Right cardiac atrium (tissue), 5 donors: ENCODE data around the gene MCHR1. TPM values are rescaled to one million over a fixed set of nuclear protein-coding genes. Genes with fewer than 3 reads are reported as not detected.

Experiments used
- ATAC-seq, 2 donors: fragments of 200-7000 bp; cut with Tn5 transposase; one replicate each; pipeline versions ENCODE4 v1.8.0 to v1.9.1; 2020; ENCODE audit warnings: moderate library complexity in 2 of 2, mild to moderate bottlenecking in 1 of 2
- DNase-seq, 3 donors: peaks; one replicate each; pipeline ENCODE4 v3.0.0-alpha.2; 2020
- H3K27ac ChIP-seq: one replicate; pipeline ENCODE4 v1.5.1; 2013; ENCODE audit warnings: mild to moderate bottlenecking, low read length, control low read depth, moderate library complexity
- H3K27me3 ChIP-seq: one replicate; pipeline ENCODE4 v1.6.1; 2013; ENCODE audit not compliant: control insufficient read depth, insufficient read depth
- H3K4me1 ChIP-seq: one replicate; pipeline ENCODE4 v1.6.1; 2013; ENCODE audit warnings: low read length; ENCODE audit not compliant: control insufficient read depth, insufficient read depth
- H3K4me3 ChIP-seq: one replicate; pipeline ENCODE4 v1.5.1; 2013; ENCODE audit warnings: low read length, control low read depth
- H3K9me3 ChIP-seq: one replicate; pipeline ENCODE4 v1.6.1; 2013; ENCODE audit warnings: low read length; ENCODE audit not compliant: control insufficient read depth
- WGBS: extraction: QIAGEN DNeasy Blood & Tissue Kit; methylation state at CpG from one replicate; pipeline ENCODE4 v1.1.7; 2013; 5-methylcytosine and 5-hydroxymethylcytosine counted together
- intact Hi-C, 4 donors: fragments of 100-400 bp; cut with DNase I; formaldehyde crosslinking; loops; one replicate each; pipeline versions ENCODE4 v1.11.0 to v1.14.0; 2022 to 2023
- polyA plus RNA-seq: library from polyadenylated mRNA; stranded (reverse); fragments of 200-250 nt; gene quantifications from one replicate; pipeline ENCODE4 v1.2.3, GENCODE V29; 2013
- total RNA-seq, 4 donors: library from RNA; stranded (reverse); fragmentation: NEBNext Ultra II Directional; extraction: Animal tissue kit (Norgen Biotek cat#: 25700); gene quantifications; one replicate each; pipeline ENCODE4 v1.2.1, GENCODE V29; 2021
- donor health status: healthy with polysubstance abuse.
- donor health status: DM: no; HTN: yes; CAD: no.
- donor health status: DM: no; HTN: no; CAD: no.
- donor health status: DM: no; HTN: yes; CAD: no; lungs with severe emphysema.
- donor health status: DM: yes; HTN: yes; CAD: no.

Gene MCHR1
- total and polyA plus RNA-seq, 5 donors = 1.3 to 3.2 (median 2.0) TPM

GRCh38 chr22:40727964-40728615, 48.8 kb downstream of the MCHR1 start:
- 94% methylated on average over 14 of the region's 14 CpGs for WGBS
- Histone ChIP-seq H3K27me3 (no peaks in the 10 kb centered on the region), H3K4me1 (peaks cover 3% of the 10 kb centered on the region), H3K9me3 (no peaks in the 10 kb centered on the region), H3K27ac (no peak overlapping the region), H3K4me3 (no peak overlapping the region)
- intact Hi-C loops = no loop called here
- no peak for ATAC-seq
- peak in 1 of 3 donors; percentile 18 for DNase-seq

- intact Hi-C loops = no loop called here
- no peak for ATAC-seq
- Histone ChIP-seq H3K27me3 (no peaks in the 10 kb centered on the region), H3K9me3 (no peaks in the 10 kb centered on the region), H3K4me3 (no peak overlapping the region), H3K27ac (no peak overlapping the region), H3K4me1 (peaks cover 3% of the 10 kb centered on the region)
- peak in 1 of 3 donors; percentile 25 for DNase-seq
- 56% methylated on average over 13 of the region's 13 CpGs for WGBS
Observed at GRCh38 chr22:40728731-40729189, 49.5 kb downstream of the MCHR1 start.

- no peak for ATAC-seq
- intact Hi-C loops = no loop called here
- H3K27me3 ChIP-seq = no peaks in the 10 kb centered on the region
- no peak overlapping the region for H3K27ac ChIP-seq
- no peak for DNase-seq
- H3K9me3 ChIP-seq = no peaks in the 10 kb centered on the region
- whole genome bisulfite sequencing = 94% methylated on average over 6 of the region's 6 CpGs
- H3K4me1 ChIP-seq = peaks cover 3% of the 10 kb centered on the region
- no peak overlapping the region for H3K4me3 ChIP-seq
Observed at GRCh38 chr22:40729284-40729683, 50.0 kb downstream of the MCHR1 start.

Other genes starting within 250 kb of the MCHR1 start
- 10 to 100 TPM; 29.3 to 40.2 (median 31.8) TPM for gene MRTFA, start 42.8 kb upstream of the MCHR1 start, total RNA-seq
- 22.2 TPM for gene MRTFA, start 42.8 kb upstream of the MCHR1 start, polyA plus RNA-seq
- 1 to 10 TPM; 4.2 to 7.5 (median 4.9) TPM for gene SLC25A17, start 139.9 kb downstream of the MCHR1 start, total RNA-seq
- 3.7 TPM for gene SLC25A17, start 139.9 kb downstream of the MCHR1 start, polyA plus RNA-seq
- 100 to 1,000 TPM; 178 to 223 (median 202) TPM for gene ST13, start 177.2 kb downstream of the MCHR1 start, total RNA-seq
- 71.1 TPM for gene ST13, start 177.2 kb downstream of the MCHR1 start, polyA plus RNA-seq
- 10 to 100 TPM; 17.3 to 25.6 (median 22.2) TPM for gene XPNPEP3, start 177.7 kb downstream of the MCHR1 start, total RNA-seq
- gene XPNPEP3, start 177.7 kb downstream of the MCHR1 start, polyA plus RNA-seq = 7.1 TPM
- gene DNAJB7, start 182.6 kb downstream of the MCHR1 start, total RNA-seq = not detected
- not detected for gene DNAJB7, start 182.6 kb downstream of the MCHR1 start, polyA plus RNA-seq